Stimulated activated CD4-positive, alpha-beta T cell treated with anti-CD3 and anti-CD28 coated beads, Interleukin-4, amount 100 ng/mL, for 48 hours (primary cell): ENCODE results near the gene KCNIP2.
A peak's percentile ranks its signal among the peaks of the same experiment; 100 is the strongest.

ENCODE experiments used
- DNase-seq, 2 donors: peaks; one replicate each; pipeline ENCODE4 v3.0.0-alpha.2; 2020; ENCODE audit warnings: low read depth in 2 of 2

Gene KCNIP2

DNA sequence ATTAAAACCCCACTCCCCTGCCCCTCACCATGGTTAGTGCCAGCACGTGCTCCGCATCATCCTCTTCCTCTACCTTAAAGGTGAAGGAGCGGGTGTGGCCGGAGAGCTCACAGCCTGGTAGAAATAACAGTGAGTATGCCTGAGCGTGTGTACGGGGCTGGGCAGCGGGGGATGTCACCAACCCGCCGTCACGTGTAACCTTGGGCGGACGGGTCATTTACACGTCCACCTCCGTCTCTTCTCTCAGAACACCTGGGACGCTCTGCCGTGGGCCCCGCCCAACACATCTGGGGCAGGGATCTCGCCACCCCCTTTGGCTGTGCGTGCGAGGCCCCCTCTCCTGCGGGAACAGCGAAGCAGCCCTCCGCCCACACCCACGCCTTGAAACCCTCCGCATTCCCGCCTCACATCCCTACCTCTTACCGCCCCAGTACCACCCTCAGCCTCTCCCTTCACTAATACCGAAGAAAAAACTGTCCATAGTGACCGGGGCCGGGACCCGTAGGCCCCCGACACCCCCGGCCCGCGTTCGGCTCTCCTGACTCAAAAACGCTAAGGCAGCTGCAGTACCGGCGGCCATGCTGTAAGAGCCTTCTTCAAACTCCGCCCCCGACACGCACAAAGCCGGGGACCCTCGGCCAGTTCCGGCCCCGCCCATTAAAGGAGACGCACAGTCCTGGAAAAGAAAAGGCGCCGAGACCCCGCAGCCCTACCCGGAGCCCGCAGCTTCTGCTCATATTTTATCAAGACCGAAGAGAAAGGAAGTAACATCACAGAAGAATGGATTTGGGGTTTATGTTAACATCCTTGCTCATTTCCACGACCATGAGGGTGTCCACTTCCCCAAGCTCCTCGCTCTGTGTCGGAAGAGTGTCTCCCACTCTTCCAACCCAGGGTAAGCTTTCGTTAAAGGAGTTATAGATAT, 60.5 kb downstream of the KCNIP2 start, which contains the start of gene NPM3:
NPM3 (minus strand) TSS at position 636 of the 925 bp plus-strand sequence; CDS start at position 580, 56 bp downstream.
- DNase-seq: peak; percentile 79 to 87

DNA sequence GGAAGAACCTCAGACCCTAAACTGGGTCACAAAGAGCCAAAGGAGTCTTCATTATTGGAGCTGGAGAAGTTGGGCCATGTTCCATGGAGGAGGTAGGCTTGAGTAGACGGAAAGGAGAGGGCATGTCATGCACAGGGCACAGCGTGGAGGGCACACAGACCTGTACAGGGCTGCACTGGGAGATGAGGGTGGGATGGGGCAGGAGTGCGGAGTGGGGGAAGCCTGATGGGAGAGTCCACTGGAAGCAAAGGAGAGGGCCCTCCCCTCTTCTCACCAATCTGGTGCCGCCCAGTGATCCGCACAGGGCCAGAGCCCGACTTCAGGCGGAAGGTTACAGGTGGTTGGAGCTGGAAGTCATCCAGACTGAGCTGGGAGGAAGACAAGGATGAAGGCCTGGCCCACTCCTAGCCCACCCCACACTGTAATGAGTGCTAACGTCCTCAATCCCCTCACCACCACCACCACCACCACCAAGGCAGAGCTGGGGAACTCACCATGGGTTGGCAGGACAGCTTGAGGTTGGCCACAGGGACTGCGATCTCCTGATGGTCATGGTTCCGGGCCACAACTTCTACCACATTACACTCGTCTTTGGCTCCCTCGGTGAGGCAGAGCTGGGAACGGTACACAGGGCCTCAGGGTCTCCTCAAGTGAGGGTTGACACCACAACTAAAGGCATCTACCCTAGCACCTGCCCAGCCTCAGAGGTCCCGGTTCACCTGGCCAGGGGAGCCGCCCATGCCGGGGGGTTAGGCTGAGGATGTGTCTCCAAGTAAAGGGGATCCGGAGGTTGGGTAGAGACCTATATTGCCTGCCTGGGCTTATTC, 61.4 kb downstream of the KCNIP2 start:
- DNase-seq: no peak

DNA sequence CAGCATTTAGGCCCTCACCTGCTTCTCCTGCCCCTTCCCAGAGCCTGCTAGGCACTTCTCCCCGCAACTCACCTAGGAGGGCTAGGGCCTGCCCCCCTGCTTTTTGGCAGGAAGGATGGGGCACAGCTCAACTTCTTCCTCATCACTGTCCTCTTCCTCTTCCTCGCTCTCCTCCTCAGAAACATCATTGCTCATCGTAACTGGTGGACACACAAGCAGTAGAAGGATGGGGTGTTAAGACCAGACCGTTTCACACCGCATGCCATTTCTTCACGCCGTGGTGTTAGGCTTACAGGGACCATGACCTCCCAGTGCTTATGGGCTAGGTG, 62.0 kb downstream of the KCNIP2 start:
- no peak for DNase-seq

DNA sequence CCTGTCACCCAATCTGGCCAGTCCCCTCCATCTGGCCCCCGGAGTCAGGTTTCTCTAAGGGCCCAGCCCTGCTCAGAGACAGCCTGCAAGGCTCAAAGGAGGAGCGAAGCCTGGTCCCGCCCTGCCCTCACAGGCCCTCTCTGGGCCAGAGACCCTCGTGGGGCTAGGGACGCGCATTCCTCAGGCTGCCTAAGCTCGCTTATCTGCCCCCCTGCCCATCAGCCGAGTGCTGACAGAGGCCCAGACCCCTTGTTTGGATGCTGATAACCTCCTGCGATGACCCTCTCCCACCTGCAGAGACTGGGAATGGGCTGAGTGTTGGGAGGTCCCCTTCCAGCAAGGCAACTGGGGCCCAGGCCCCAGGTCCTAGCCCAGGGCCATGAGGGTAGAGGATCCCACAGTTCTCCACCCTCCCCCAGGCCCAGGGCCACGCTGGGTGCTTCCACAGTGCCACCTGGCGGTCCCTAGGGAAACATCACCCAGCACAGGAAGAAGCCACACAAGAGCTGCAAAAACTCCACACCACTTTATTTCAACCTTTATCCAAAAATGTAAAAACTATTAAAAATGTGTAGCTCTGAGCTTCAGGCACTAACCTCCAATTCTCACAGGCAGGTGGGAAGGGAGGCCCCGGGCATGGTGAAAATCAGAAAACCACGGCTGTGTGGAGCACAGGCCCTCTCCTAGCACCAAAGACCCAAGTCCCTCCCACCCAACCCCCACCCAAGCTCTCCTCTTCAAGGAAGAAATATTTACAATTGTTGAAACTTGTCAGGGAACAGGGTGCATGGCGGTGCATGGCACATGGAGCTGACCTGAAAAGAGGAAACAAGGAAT, 62.6 kb downstream of the KCNIP2 start:
- DNase-seq: peak; percentile 60 to 64

DNA sequence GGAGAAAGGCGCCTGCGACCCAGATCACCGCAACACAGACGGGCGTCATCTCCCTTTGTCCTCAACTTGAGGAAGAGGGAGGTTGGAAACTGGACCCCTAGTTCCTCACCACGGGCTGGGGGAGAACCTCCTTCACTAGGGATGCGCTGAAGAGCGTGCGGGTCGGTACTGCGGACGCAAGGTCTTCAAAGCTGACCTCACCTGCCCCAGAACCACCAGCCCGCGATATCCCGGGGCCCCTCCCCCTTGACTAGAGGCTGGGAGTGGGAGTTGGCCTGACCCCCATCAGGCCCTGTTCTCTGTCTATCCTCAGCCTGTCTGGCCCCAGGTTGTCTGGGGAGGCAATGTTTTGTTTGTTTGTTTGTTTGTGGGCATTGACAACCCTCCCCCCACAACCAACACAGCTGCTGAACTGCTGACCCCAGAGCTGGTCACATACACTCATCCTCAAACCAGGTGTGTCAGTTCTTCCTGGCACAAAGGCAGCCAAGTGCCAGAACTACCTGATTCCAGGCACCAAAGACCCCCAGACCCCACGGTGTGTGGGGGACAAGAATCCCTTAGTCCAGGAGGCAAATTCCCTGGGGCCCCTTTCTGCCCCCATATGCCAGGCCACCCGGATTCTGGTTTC, 63.3 kb downstream of the KCNIP2 start:
- DNase-seq: no peak

DNA sequence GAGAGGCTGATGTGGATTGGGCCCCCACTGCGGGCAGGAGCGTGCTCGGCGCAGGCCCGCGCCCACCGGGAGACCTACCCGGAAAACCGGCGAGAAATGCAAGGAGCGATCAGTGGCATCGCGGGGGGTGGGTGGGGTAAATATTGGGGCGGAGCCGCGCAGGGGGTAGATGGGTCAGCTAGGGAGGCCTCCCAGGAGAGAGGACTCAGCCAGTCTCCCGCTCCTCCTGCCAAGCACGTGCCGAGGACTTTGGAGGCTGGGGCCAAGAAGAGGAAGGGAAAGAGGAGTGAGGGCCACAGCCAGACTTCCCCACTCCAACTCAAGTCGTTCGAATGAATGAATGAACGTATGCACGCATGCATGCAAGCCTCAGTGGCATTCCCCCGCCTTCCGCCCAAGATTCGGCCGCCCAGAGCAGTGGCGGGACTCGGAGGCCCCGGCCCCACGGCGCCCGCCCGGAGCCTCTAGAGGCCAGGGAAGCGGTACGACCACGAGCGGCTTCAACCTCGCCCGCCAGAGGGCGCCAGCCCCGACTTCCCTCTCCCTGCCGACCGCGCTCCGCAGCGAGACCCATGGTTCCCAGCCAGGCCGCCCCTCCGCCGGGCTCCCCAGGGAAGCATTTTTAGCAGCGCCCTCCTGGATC, 63.9 kb downstream of the KCNIP2 start:
- peak; percentile 83 to 87 for DNase-seq

DNA sequence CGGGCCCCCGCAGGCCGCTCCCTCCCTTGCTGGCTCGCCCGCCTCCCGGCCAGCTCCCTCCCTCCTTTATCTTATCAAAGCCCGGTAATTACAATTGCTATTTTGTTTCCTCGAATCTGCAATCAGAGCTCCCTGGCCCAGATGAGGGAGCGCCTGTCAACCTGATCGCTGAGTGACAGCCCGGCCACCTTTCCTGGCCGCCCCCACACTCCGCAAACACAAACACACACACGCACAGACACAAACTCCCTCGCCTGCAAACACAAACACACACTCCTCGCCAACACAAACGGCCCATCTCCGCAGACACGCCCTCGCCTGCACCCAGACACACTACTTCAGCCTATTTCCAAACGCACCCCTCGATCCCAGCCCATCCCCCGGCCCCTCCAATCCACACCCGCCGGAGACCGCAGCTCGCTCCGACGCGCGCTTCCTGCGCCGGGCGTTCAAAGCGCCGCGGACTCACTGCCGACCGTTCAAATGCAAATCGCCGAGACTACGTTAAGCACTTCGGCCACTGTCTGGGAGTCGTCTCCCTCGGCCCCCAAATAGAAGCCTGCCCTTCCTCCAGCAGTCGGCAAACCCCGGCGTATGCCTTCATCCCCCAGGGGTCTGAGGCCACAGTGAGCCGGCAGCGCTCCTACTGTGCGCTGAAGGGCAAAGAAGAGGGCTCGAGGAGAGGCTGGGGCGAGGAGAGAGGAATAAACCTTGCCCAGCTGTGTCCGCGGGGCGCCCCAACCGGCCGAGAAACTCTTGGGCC, 64.6 kb downstream of the KCNIP2 start:
- DNase-seq: no peak

DNA sequence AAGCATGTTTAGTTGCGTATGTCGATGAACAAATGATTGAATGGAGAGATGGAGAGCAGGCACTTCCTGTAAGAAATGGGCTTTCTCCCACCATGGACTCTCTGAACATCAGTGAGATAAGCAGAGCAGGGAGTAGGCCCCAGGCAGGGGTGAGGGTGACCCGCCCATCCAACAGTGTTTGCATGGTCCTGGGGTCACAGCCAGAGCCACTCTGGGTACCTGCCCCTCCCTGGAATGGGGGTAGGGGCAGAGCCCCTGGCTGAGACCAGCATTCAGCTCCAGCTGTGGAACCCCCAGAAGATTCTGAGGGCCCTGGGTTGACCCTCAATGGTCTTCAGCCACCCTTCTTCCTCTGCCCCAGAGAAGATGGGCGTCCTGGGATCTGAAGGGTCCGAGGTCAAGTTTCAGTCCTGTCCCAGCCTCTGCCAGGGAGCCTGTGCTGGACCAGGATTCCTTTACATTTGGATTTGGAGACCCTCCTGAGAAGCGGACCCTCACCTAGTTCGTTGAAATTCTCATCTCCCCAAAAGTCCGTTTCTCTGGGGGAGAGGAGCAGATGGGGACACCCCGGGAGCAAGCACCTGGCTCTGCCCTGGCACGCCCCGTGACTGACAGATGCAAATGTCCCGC, 65.3 kb downstream of the KCNIP2 start:
- no peak for DNase-seq

DNA sequence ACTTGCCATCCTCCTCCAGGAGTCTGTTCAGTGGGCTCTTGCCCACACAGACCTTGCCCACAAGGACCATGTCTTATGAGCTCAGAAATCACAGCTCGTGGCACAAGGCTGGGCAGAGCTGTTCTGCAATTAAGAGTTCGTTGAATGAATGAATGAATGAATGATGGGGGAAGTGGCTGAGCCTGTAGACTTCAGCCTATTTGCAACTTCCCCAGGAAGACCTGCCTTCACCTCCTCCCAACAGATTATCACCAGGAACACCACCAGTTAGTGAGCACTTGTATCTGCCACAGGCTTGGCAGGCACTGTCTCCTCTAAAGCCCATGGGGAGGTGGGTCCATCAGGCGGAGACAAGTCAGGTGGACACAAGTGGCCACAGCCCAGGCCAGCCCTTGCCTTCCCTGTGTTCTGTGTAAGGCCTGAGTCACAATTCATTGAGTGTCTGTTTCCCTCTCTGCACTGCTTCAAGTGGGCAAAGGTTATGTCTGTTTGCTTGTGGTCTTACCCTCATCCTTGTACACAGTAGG, 65.9 kb downstream of the KCNIP2 start:
- no peak for DNase-seq

DNA sequence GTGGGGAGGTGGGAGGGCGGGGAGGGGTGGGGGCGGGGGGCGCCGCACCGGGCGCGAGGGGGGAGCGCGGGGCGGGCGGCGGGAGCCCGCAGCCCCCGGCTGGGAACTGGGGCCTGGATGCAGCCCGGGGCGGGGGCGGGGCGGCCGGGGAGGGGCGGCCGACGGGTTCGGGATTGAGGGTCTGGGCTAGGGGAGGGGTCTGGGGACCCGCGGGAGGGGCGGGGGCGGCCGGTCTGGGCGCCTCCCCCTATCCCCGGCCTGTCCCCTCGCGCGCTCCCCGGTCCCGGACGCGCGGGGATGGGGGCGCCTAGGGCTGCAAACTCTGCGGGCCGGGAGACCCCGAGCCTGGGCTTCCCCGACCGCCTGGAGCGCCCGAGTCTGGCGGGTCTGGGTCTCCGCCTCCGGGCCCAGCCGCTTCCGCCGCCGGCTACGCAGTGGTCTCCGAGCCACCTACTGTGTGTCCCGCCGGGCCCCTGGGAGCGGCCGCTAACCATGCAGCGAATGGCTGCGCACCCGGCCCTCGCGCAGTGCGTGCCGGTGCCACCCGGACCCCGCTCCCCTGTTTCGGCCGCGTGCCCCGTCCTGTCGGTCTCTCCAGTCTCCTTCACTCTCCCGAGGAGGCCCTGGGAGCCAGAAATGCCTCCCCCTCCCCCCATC, 67.3 kb downstream of the KCNIP2 start:
- no peak for DNase-seq
